Esophagus (tissue), 2 donors: Measurements from ENCODE around the gene KCNQ2. TPM values are rescaled to one million over a fixed set of nuclear protein-coding genes. Genes with fewer than 3 reads are reported as not detected.

Experiments used
- H3K27ac ChIP-seq, 2 donors: one replicate each; pipeline ENCODE4 v1.5.1; 2013; ENCODE audit warnings: low read depth in 2 of 2, mild to moderate bottlenecking in 2 of 2, inconsistent platforms in 1 of 2, low read length in 1 of 2, moderate library complexity in 1 of 2
- H3K27me3 ChIP-seq, 2 donors: one replicate each; pipeline ENCODE4 v1.6.1; 2013; ENCODE audit warnings: low read length in 2 of 2, control low read depth in 1 of 2, mild to moderate bottlenecking in 1 of 2; ENCODE audit not compliant: insufficient read depth in 2 of 2, control insufficient read depth in 1 of 2
- H3K36me3 ChIP-seq, 2 donors: one replicate each; pipeline ENCODE4 v1.6.1; 2013; ENCODE audit warnings: low read length in 1 of 2; ENCODE audit not compliant: control insufficient read depth in 2 of 2, insufficient read depth in 2 of 2
- H3K4me1 ChIP-seq, 2 donors: one replicate each; pipeline ENCODE4 v1.6.1; 2013; ENCODE audit warnings: low read length in 1 of 2; ENCODE audit not compliant: control insufficient read depth in 2 of 2, insufficient read depth in 2 of 2
- H3K4me3 ChIP-seq, 2 donors: one replicate each; pipeline ENCODE4 v1.5.1; 2013; ENCODE audit warnings: low read length in 2 of 2, mild to moderate bottlenecking in 2 of 2, low read depth in 1 of 2, moderate library complexity in 1 of 2
- H3K9me3 ChIP-seq, 2 donors: one replicate each; pipeline ENCODE4 v1.6.1; 2013; ENCODE audit warnings: mild to moderate bottlenecking in 2 of 2, low read depth in 1 of 2, low read length in 1 of 2, moderate library complexity in 1 of 2; ENCODE audit not compliant: control insufficient read depth in 2 of 2, insufficient read depth in 1 of 2
- WGBS, 2 donors: extraction: QIAGEN DNeasy Blood & Tissue Kit; methylation state at CpG; one replicate each; pipeline ENCODE4 v1.1.7; 2013; 5-methylcytosine and 5-hydroxymethylcytosine counted together
- polyA plus RNA-seq, 2 donors: library from polyadenylated mRNA; stranded (reverse); fragments of 200-250 nt; gene quantifications; one replicate each; pipeline ENCODE4 v1.2.3, GENCODE V29; 2013
- donor health status: healthy with polysubstance abuse.
- donor health status: Bipolar disorder and iron deficiency.

KCNQ2 gene
- polyA plus RNA-seq, 2 donors, result 0.01 to 0.06 TPM

DNA sequence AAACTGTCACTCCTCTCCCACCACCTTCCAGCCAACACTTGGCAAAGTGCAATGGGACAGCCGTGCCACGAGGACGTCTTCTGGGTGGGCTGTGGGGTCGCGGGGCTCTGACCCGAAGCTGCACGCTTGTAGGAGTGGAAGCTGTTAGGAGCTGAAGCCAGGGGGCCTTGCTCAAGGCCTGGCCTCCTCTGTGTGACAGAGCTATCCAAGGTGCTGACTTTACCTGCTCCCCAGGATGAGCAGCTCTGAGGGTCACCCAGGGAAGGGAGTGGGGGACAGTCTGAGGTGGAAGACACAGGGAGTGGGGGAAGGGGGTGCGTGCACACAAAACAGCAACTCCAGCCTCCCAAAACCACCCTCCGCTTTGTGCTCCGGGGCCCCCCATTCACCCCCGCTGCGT is 93.8 kb downstream of the KCNQ2 start:
- WGBS, 2 donors, result 52 to 66% methylated on average over 12 of the region's 12 CpGs
- Histone ChIP-seq H3K27ac (no peak overlapping the region), H3K9me3 (no peaks in the 10 kb centered on the region), H3K4me1 (no peaks in the 10 kb centered on the region), H3K36me3 (no peaks in the 10 kb centered on the region), H3K27me3 (peaks cover 0 to 3% of the 10 kb centered on the region in 2 donors), H3K4me3 (no peak overlapping the region)

DNA sequence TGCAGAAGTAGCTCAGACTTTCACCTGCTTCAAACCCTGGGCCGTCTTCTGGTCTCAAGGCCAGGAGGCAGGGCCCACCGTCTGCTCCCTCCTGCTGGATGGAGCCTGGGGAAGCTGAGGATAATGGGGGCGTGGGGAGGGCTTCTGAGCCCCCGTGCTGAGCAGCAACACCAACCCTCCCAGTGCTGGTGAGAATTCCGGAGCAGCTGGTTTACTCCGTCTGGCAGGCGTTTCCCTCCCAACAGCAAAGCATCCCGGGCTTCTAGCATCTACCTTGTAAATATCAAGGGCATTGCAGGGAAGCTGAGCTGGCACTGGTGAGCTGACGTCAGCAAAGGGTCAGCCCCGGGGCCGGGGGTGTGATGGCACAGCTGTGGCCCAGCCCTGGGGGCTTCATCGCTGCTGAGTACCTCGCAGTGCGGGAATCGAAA is 94.5 kb downstream of the KCNQ2 start:
- no peak overlapping the region for H3K4me3 ChIP-seq
- H3K27me3 ChIP-seq, result peaks cover 0 to 3% of the 10 kb centered on the region in 2 donors
- H3K4me1 ChIP-seq, result no peaks in the 10 kb centered on the region
- 30 to 32% methylated on average over 15 of the region's 15 CpGs for WGBS, 2 donors
- H3K36me3 ChIP-seq, result no peaks in the 10 kb centered on the region
- no peak overlapping the region for H3K27ac ChIP-seq
- H3K9me3 ChIP-seq, result no peaks in the 10 kb centered on the region

DNA sequence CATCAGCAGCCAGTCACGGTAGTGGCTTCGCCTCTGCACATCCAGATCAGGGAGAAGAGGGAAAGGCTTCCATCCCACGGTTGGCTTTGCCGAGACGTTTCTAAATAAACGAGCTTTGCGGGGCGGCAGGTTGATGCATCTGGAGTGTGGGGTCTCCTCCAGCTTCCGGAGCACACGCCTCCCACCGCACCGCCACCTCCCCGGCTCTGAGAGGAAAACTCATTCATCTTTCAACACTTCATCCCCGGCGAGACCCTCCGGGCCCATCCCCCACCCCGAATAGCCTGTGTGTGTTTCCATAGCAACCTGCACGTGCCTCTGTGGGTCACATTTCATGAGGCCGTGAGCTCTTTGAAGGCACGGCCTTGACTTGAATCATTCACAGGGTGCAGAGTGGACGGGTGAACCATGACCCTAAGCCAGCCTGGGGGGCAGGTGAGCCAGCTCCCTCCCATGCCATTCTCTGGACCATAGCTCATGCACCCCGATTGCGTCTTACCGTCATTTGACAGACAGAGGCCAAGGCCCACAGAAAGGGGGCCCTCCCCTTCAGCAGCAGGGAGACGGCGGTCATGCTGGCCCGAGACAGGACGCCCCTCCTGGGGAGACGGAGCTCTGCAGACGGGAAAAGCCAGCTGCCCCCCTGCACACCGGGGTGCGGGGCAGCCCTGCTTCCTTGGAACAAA is 95.1 kb downstream of the KCNQ2 start:
- Histone ChIP-seq H3K27ac (no peak overlapping the region), H3K4me3 (no peak overlapping the region), H3K27me3 (peaks cover 0 to 3% of the 10 kb centered on the region in 2 donors), H3K36me3 (no peaks in the 10 kb centered on the region), H3K4me1 (no peaks in the 10 kb centered on the region), H3K9me3 (no peaks in the 10 kb centered on the region)
- WGBS, 2 donors, result 6 to 9% methylated on average over 32 of the region's 32 CpGs

DNA sequence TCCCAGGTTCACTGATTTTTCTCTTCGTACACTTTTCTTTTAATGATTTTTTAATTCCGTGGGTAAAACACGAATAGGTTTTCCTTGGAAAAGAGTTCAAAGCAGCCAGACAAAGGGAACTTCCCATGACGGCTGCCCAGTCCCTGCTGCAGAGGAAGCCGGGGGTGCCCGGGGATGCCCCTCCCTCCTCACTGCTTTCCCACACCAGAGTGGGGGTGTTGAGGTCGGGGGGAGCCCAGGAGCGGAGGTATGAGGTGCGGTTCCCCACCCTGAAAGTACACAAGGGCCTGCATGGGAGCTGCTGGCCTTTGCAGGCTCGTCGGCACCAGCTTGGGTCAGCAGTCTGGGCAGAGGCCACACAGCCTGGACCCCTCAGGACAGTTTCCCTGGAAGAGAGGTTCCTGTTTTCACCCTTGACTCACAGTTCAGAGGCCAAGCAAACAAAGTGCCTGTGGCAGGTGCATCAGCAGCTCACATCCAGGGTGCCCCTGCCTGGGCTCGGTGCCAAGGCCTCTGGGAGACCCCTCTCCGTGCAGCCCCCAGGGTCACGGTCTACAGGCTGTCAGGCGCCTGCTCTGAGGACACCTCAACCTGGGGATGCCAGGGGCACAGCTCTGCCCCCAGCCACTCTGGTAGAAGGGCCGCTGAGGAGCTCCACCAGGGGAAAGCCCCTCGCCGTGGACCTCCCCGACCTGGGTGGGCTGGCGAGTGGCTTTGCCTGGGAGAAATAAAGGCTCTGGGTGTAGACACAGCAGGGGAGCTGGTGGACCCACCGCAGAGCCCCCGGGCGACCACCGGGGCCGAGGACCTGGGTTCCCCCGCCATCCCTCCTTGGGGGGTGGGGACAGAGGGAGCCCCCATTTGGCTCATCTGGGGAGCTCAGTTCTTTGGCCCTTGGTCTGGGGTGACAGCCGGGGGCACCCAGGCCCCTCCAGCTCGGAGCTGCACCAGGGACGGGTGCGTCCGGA is 95.9 kb downstream of the KCNQ2 start:
- 40 to 42% methylated on average over 31 of the region's 31 CpGs for WGBS, 2 donors
- no peak overlapping the region for H3K27ac ChIP-seq
- no peaks in the 10 kb centered on the region for H3K36me3 ChIP-seq
- H3K9me3 ChIP-seq, result no peaks in the 10 kb centered on the region
- H3K4me3 ChIP-seq, result no peak overlapping the region
- no peaks in the 10 kb centered on the region for H3K4me1 ChIP-seq
- H3K27me3 ChIP-seq, result peaks cover 0 to 3% of the 10 kb centered on the region in 2 donors

DNA sequence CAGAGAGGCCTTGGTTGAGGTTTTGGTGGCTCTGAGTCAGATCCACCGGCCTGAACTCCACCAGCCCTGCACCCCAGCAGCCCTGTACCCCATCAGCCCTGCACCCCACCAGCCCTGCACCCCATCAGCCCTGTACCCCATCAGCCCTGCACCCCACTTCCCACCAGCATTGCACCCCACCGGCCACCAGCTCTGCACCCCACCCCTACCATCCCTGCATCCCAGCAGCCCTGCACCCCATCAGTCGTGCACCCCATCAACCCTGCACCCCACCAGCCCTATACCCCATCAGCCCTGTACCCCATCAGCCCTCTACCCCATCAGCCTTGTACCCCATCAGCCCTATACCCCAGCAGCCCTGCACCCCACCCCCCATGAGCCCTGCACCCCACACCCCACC is 97.0 kb downstream of the KCNQ2 start:
- H3K36me3 ChIP-seq, result no peaks in the 10 kb centered on the region
- WGBS, 2 donors, result 74 to 83% methylated on average over 3 of the region's 3 CpGs
- no peaks in the 10 kb centered on the region for H3K9me3 ChIP-seq
- H3K27ac ChIP-seq, result no peak overlapping the region
- H3K27me3 ChIP-seq, result peaks cover 0 to 3% of the 10 kb centered on the region in 2 donors
- no peaks in the 10 kb centered on the region for H3K4me1 ChIP-seq
- H3K4me3 ChIP-seq, result no peak overlapping the region

DNA sequence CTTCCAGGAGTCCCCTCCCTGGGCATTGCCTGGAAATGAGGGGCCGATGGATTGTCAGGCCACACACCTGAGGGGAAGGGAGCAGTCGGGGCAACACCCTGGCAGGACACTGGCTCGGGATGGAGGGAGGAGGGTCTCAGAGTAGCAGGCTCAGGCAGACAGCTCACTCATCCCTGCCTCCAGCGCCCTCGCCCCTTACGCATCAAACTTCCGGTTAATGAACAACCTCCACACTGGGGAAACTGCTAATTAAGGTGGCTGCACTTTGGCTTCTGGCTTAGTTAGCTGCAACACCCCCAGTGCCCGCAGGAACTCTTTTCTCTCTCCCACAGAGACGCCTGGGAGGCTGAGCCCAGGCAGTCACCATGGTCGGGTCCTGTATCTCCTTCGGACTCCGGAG is 98.0 kb downstream of the KCNQ2 start:
- H3K27me3 ChIP-seq, result peaks cover 0 to 3% of the 10 kb centered on the region in 2 donors
- 38 to 53% methylated on average over 12 of the region's 12 CpGs for WGBS, 2 donors
- no peaks in the 10 kb centered on the region for H3K9me3 ChIP-seq
- H3K4me3 ChIP-seq, result no peak overlapping the region
- H3K36me3 ChIP-seq, result no peaks in the 10 kb centered on the region
- no peak overlapping the region for H3K27ac ChIP-seq
- H3K4me1 ChIP-seq, result no peaks in the 10 kb centered on the region

DNA sequence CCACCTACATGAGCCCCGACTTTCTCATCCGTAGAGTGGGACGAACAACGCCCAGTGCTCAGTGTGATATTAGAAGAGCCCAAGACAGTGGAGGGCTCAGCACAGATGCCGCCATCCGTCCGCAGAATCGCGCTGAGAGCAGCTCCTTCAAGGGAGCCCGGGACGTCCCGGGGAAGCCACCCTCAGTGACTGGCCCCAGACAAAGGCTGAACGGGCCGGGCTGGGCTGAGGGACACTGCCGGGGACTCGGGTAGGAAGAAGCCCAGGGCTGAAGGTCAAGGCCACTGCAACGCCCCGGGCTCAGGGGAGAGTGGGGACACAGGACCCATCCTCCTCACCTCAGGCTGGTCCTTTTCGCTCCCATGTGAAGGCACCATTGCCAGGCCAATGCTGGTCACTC is 98.5 kb downstream of the KCNQ2 start:
- Histone ChIP-seq H3K4me3 (no peak overlapping the region), H3K27me3 (peaks cover 0 to 3% of the 10 kb centered on the region in 2 donors), H3K4me1 (no peaks in the 10 kb centered on the region), H3K36me3 (no peaks in the 10 kb centered on the region), H3K27ac (no peak overlapping the region), H3K9me3 (no peaks in the 10 kb centered on the region)
- 80% methylated on average over 19 of the region's 19 CpGs for WGBS, 2 donors

DNA sequence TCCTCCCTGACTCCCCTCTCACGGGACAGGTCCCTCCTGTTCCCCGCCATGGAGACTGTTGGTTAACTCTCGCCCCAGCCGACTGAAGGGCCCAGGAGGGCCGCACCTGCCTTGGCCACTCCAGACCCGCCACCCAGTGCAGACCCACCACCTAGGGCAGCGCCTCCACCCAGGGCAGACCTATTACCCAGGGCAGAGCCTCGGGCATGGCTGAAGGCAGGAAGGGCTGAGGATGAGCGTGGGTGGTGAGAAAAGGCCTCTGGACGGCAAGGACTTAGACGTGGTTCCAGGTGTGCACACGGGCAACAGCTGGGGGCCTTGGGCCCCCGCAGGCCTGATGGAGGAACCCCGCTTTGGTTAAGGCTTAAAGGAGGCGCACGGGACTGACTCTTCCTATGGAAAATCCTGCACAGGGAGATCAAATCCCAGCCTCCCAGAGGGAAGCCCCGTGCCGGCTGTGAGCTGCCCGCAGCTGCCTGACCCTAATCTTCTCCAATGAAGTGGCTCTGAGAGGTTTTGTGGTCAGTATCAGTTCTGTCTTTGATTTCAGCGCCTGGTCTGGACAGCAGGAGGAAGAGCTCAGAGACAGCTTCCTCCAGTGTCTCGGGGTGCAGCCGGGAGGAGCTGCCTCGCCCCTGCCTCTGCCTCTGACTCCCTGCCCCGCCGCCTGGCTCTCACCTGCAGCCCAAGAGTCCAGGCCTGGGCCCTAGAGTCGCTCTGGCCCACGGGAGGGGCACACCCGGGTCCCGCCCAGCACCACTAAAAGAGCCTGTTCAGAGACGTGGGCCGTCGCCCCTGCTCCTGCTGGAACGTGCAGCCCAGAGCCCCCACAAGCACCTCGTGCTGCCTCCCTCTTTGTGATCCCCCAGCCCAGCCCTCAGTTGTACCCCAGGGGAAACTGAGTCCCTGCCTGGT is 99.2 kb downstream of the KCNQ2 start:
- H3K4me3 ChIP-seq, result no peak overlapping the region
- 59 to 61% methylated on average over 34 of the region's 34 CpGs for WGBS, 2 donors
- H3K4me1 ChIP-seq, result no peaks in the 10 kb centered on the region

DNA sequence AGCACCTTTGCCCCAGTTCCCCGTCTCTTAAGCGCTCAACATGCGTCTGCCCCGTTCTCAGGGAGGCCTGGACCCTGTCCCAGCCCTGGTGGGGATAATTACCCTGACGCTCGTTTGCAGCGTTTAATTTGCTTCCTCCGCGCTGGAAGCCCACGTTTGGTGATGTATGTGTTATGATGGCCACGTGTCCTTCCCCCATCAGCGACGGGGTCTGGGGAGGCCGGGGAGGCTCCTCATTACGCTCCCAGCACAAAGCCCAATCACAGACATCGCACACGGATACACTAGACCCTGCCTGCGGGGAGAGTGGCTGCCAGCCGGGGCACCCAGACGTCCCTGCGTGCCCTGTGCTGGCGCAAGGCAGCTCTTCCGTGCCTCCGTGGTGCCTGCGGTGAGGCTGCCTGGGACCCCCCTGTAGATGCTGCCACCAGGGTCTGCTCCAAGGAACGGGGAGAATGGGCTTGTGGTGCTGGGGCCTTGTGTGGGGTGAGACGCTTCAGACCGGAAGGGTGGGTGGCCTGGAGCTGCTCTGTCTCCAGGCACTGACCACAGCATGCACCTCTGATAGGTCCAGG is 101.1 kb downstream of the KCNQ2 start:
- H3K9me3 ChIP-seq, result no peaks in the 10 kb centered on the region
- no peaks in the 10 kb centered on the region for H3K27me3 ChIP-seq
- WGBS, 2 donors, result 76 to 78% methylated on average over 28 of the region's 28 CpGs
- H3K27ac ChIP-seq, result no peak overlapping the region
- no peaks in the 10 kb centered on the region for H3K36me3 ChIP-seq
- H3K4me3 ChIP-seq, result no peak overlapping the region
- H3K4me1 ChIP-seq, result no peaks in the 10 kb centered on the region

More for the DNA sequence above, 99.2 kb downstream of the KCNQ2 start:
- H3K36me3 ChIP-seq, result no peaks in the 10 kb centered on the region
- no peak overlapping the region for H3K27ac ChIP-seq
- peaks cover 0 to 3% of the 10 kb centered on the region in 2 donors for H3K27me3 ChIP-seq
- H3K9me3 ChIP-seq, result no peaks in the 10 kb centered on the region
